HTR-8/SVneo (cell line): ENCODE measurements around the gene RAPGEF4.

Experiments
- DNase-seq: peaks from one replicate; pipeline ENCODE4 v3.0.0; 2011; ENCODE audit warnings: low spot score, mixed read lengths; ENCODE audit not compliant: insufficient read length
- FAIRE-seq: peaks from 2 replicates; lab custom pipeline; 2011; peaks lifted over from hg19 to GRCh38; lab: Jason Lieb, UNC

Gene RAPGEF4

GRCh38 chr2:173044686-173045085, 309.0 kb downstream of the RAPGEF4 start:
- FAIRE-seq (no peak), DNase-seq (no peak)

DNA sequence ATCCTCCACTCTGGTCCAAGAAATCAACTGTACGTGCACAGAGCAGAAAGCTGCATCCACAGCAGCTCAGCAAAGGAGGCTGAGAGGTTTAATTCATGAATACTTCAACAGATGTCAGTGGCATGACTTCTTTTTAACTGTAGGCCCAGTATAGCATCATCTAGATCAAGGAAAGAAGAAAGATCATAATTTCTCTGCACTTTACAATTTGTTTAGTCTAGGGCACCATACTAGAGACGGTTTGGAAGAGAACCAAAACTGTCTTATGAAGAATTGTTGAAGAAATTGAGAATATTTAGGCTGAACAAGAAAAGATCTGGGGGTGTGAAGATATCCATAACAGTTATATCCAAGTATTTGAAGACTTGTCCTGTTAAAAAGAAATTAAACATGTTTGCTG, 309.5 kb downstream of the RAPGEF4 start:
- FAIRE-seq = no peak

DNA sequence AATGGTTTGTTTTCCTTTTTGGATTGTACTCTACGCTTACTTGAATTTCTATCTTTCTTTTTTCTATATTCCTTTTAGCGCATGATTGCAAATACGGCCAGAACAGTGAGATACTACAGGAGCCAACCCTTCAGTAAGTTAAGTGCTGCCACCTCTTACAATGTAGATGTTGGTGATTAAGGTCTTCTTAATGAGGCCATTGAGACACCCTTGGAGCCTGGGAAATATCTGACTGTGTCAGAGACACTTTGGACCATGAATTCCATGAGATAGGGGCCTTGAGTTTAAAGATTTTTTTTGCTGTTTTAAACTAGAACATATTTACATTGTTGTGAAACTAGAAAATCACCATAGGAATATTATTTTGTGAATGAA, 312.9 kb downstream of the RAPGEF4 start:
- FAIRE-seq (no peak), DNase-seq (no peak)

More for the DNA sequence above, 309.5 kb downstream of the RAPGEF4 start:
- DNase-seq = no peak

GRCh38 chr2:173048897-173049661, 313.4 kb downstream of the RAPGEF4 start:
- peak; percentile 83 for DNase-seq
- FAIRE-seq = peak; percentile 49

DNA sequence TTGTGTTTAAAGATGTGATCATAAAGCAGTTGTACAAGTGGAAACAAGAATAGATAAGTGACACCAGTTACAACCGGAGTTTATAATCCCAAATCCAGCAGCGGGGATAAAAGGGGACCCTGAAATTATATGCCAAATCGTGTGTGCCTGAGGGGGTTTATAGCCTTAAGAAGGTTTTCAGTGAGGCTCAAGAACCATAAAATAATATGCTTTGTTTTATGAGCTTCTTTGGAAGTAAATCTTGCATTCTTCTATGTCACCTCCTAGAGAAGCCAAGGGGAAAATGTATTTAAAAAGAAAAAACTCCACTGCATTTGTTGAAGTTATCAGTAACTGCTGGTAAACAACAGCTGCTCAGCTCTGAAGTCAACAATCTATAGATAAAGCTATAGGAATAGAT, 314.2 kb downstream of the RAPGEF4 start:
- DNase-seq (no peak), FAIRE-seq (no peak)

DNA sequence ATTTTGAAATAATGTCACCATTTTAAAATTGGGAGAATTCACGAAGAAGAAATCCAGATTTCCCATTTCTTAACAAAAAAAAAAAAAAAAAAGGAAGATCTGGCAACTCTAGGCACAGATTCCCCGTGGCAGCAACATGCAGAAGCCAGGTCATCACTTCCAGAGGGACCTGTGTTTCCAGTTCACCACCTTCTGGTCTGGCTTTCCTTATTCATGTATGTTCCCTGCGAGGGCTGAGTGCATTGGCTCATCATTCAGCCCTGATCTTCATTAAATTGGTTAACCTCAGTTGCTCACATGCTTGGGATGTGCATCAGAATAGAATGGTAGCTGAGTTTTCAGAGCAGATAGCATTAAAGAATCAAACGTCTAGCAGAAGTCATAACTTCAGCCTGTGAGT, 315.0 kb downstream of the RAPGEF4 start:
- no peak for FAIRE-seq
- no peak for DNase-seq

- DNase-seq = no peak
- no peak for FAIRE-seq
Measured at GRCh38 chr2:173051463-173052215, 316.0 kb downstream of the RAPGEF4 start.

- DNase-seq (no peak), FAIRE-seq (no peak)
Measured at GRCh38 chr2:173053043-173053699, 317.5 kb downstream of the RAPGEF4 start.

- no peak for DNase-seq
- FAIRE-seq = no peak
Measured at GRCh38 chr2:173054466-173054865, 318.8 kb downstream of the RAPGEF4 start.

DNA sequence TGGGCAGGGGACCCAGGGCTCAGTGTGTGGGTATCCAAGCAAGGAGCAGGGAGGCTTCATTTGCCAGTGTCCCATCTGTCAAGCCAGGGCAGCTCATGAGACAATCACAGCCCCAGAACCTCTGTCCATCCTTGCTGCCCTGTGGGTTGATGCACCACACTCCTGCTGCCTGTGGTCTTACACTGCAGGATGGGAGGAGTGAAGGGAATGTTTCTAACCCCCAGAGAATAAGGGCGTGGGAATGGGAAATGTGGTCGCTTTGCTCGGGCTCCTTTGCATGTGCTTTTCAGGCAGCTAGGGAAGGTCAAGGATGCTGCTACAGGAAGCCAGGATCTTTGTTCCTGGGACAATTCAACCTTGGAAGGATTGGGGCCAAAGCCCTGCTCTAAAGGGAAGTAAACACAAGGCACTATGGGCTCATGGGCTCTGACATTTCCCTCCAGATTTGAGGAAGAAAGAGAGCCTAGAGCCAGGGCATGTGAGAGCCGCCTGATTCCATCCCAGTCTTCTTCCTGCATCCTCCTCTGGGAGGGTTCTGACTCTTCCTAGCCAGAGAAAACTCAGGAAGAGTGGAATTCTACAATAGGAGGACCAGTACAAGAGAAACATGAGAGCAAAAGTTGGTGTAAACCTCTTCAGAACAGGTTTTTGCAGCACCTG, 321.2 kb downstream of the RAPGEF4 start:
- FAIRE-seq = peak; percentile 62
- no peak for DNase-seq

GRCh38 chr2:173058097-173058496, 322.5 kb downstream of the RAPGEF4 start:
- no peak for FAIRE-seq
- no peak for DNase-seq

DNA sequence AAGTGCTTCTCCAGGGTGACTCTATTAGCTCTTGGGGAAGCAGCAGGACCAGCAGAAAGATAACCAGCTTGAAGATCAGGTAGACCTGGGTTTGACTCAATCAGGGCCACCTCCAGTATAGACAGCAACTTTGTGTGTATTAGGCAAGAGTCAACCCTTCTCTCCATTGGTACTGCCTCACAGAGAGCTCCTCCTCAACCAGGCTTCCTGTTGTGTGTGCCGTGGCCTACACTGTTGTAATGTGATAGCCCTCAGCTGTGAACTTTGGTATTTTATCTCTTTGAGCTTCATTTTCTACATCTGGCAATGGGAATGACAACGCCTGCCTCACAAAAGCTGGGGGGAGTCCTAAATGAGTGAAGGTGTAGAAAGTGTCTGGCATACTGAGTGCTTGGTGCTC, 323.0 kb downstream of the RAPGEF4 start:
- FAIRE-seq = no peak
- no peak for DNase-seq

DNA sequence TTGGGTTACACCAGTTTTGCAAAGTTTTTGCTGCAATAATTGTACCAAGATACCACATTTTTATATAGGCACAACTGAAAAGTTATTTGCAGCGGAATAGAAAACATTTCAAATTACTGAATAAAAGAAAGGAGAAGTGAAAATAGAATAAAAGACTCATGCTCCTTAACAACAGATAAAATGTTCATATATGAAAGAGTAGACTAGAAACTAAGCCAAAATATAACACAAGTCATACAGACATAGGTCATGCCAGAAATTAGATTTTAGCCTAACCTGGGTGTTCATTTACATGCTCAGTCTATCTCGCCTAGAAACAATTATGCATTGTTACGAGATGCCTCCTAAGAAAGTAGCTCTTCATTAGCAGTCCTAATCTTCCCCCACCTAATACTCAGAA, 323.6 kb downstream of the RAPGEF4 start:
- DNase-seq (no peak), FAIRE-seq (no peak)

DNA sequence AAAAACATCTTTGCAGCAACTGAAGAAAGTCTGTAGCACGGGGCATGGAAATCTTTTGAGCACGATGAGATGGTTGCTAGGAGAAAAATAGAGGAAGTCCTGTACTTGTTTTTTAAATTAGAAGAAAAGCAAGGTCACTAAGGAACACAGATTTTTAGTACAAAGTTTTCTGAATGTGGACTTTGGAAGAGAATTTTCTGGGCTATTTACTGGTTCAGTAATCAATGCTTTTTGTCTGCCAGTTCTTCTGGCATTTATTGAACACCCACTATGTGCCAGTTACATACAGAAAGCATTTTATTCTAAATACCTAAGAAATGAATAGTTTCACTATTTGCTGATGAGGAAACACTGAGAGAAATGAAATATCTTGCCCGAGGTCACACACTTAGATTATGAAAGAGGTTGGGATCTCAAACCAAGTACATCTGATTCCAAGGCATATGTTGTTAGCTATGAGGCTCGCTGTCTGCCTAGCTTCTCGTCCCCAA, 324.4 kb downstream of the RAPGEF4 start:
- FAIRE-seq (no peak), DNase-seq (no peak)

GRCh38 chr2:173062801-173063200, 327.2 kb downstream of the RAPGEF4 start:
- FAIRE-seq = no peak
- no peak for DNase-seq

- DNase-seq = no peak
- no peak for FAIRE-seq
Measured at GRCh38 chr2:173064151-173064805, 328.6 kb downstream of the RAPGEF4 start.

GRCh38 chr2:173066887-173067676, 331.4 kb downstream of the RAPGEF4 start:
- no peak for FAIRE-seq

DNA sequence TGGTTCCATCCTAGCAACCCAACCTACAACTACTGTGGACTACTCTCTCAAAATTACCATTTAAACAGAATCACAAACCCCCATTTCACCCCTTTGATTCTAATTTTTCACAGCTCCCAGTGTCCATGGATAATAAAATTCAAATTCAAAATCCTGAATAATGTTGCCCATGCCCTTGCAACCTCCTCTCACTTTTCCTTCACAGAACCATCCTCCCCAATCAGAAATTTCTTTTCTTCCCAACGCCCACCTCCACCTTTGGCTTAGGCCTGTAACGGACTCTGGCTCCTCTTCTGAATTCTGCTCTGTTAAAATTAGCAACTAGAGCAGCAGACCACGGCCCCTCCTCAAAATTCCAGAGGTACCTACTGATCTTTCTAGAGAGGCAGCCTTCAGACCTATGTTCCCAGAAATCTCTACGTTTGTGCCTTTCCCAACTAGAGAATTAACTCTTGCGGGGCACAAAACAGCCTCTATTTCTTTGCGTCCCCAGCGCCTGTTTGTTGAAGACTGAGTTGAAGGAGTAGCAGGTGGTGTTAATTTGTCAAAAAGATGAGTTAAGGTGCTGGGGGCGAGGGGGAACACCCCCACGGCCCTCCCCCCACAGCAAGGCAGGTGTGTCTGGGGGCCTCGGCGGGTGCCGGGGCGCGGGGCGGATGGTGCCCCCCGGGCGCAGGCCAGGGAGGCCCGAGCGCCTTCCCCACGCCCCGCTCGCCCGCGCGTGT, 339.6 kb downstream of the RAPGEF4 start:
- no peak for DNase-seq

More at GRCh38 chr2:173066887-173067676, 331.4 kb downstream of the RAPGEF4 start:
- DNase-seq = no peak

More for the DNA sequence above, 339.6 kb downstream of the RAPGEF4 start:
- FAIRE-seq = no peak
